ENCODE measurements around the gene MINDY3. TPM values are rescaled to one million over a fixed set of nuclear protein-coding genes. Genes with fewer than 3 reads are reported as not detected.

Gene MINDY3
- total and polyA plus RNA-seq, 2 experiments from 2014 or later, result 14.5 to 20.4 TPM

GRCh38 chr10:15863323-15863722 lies 3.0 kb upstream of the MINDY3 start:
- Histone ChIP-seq H3K4me3 (no peak overlapping the region), H3K4me1 (ENCODE audit: low read depth) (peaks cover 7% of the 10 kb centered on the region), H3K27ac (no peak overlapping the region), H3K9me3 (ENCODE audit: low read depth) (no peaks in the 10 kb centered on the region), H3K36me3 (no peaks in the 10 kb centered on the region), H3K27me3 (peaks cover 67% of the 10 kb centered on the region)
- DNase-seq (ENCODE audit: low read depth in 1 of 2, low spot score in 1 of 2), result no peak
- TF ChIP-seq, protein P1, sequence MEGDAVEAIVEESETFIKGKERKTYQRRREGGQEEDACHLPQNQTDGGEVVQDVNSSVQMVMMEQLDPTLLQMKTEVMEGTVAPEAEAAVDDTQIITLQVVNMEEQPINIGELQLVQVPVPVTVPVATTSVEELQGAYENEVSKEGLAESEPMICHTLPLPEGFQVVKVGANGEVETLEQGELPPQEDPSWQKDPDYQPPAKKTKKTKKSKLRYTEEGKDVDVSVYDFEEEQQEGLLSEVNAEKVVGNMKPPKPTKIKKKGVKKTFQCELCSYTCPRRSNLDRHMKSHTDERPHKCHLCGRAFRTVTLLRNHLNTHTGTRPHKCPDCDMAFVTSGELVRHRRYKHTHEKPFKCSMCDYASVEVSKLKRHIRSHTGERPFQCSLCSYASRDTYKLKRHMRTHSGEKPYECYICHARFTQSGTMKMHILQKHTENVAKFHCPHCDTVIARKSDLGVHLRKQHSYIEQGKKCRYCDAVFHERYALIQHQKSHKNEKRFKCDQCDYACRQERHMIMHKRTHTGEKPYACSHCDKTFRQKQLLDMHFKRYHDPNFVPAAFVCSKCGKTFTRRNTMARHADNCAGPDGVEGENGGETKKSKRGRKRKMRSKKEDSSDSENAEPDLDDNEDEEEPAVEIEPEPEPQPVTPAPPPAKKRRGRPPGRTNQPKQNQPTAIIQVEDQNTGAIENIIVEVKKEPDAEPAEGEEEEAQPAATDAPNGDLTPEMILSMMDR (IDR thresholded peaks at IDR 0.05; ENCODE audit: low read depth, low read length), result no peak

- H3K36me3 ChIP-seq, result no peaks in the 10 kb centered on the region
- peaks cover 42% of the 10 kb centered on the region for H3K27me3 ChIP-seq
- TF ChIP-seq, protein P1 (IDR thresholded peaks at IDR 0.05; ENCODE audit: low read depth, low read length), result no peak
- peaks cover 7% of the 10 kb centered on the region for H3K4me1 ChIP-seq (ENCODE audit: low read depth)
- H3K27ac ChIP-seq, result peak overlapping the region; percentile 29
- H3K9me3 ChIP-seq (ENCODE audit: low read depth), result no peaks in the 10 kb centered on the region
- DNase-seq (ENCODE audit: low read depth in 1 of 2, low spot score in 1 of 2), result no peak
- peak overlapping the region; percentile 65 for H3K4me3 ChIP-seq
Measured at GRCh38 chr10:15860692-15861201, 440 bp upstream of the MINDY3 start.

DNA sequence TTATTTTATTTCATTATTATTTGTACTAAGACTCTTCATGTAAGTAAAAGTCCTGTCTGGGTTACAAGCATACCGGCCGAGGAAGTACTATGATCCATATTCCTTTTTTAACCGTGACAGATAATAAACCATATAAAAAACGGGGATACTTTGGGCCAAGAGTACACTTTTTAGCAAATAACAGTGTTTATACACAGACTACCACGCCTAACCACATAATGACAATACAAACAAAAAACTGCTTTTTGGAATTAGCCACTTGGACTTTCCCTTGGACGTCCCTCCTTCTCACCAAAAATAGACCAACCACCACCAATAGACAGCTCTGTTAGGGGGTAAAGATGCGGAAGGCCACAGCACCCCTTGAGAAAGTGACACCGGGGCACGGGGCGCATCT lies 800 bp downstream of the MINDY3 start:
- Histone ChIP-seq H3K4me3 (peak overlapping the region; percentile 65), H3K36me3 (no peaks in the 10 kb centered on the region), H3K27me3 (peaks cover 29% of the 10 kb centered on the region), H3K9me3 (ENCODE audit: low read depth) (no peaks in the 10 kb centered on the region), H3K27ac (no peak overlapping the region), H3K4me1 (ENCODE audit: low read depth) (peaks cover 7% of the 10 kb centered on the region)
- no peak for DNase-seq (ENCODE audit: low read depth in 1 of 2, low spot score in 1 of 2)
- TF ChIP-seq, protein P1 (IDR thresholded peaks at IDR 0.05; ENCODE audit: low read depth, low read length), result no peak

DNA sequence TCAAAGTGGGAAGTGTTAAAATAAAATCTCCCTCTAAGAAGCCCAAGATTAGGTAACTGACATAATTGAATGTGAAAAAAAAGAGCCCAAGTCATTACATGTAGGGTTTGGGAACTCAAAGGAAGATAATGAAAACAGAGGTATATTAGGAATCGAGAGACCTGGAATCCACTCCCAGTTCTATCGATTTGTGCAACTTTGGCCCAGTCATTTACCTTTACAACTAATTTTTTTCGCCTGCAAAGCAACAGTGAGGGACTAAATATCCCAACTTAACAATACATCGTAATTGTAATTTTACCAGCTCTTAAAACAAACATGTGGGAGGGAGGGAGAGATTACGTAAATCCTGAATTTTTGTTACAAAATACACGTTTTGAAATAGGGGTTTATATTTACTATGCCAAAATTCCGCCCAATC lies 1.4 kb downstream of the MINDY3 start:
- H3K4me3 ChIP-seq, result peak overlapping the region; percentile 65
- H3K4me1 ChIP-seq (ENCODE audit: low read depth), result peaks cover 7% of the 10 kb centered on the region
- H3K27me3 ChIP-seq, result peaks cover 23% of the 10 kb centered on the region
- no peaks in the 10 kb centered on the region for H3K9me3 ChIP-seq (ENCODE audit: low read depth)
- TF ChIP-seq, protein P1 (IDR thresholded peaks at IDR 0.05; ENCODE audit: low read depth, low read length), result no peak
- no peaks in the 10 kb centered on the region for H3K36me3 ChIP-seq
- DNase-seq (ENCODE audit: low read depth in 1 of 2, low spot score in 1 of 2), result no peak
- no peak overlapping the region for H3K27ac ChIP-seq

DNA sequence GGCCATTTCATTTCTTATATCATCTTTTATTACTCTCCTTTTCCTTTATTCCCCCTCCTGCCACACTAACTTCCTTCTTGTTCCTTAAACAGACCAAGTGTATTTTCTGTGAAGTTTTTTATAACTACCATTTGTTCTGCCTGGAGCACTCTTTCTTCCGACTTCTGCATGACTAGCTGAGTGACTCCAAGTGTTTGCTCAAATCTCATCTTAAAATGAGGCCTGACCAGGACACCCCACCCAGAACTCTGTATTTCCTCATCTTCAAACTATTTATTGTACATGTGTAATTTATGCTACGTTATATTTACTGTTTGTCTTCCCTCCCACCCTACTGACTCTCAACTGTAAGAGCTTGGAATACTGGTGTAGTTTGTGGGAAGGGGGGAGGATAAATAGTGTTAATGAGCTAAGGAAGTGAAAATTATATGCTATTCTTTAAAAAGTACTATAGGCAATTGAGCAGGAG lies 3.2 kb downstream of the MINDY3 start:
- Histone ChIP-seq H3K4me3 (no peak overlapping the region), H3K9me3 (ENCODE audit: low read depth) (no peaks in the 10 kb centered on the region), H3K27ac (no peak overlapping the region), H3K27me3 (peaks cover 6% of the 10 kb centered on the region), H3K4me1 (ENCODE audit: low read depth) (peaks cover 7% of the 10 kb centered on the region), H3K36me3 (no peaks in the 10 kb centered on the region)
- TF ChIP-seq, protein P1 (IDR thresholded peaks at IDR 0.05; ENCODE audit: low read depth, low read length), result no peak
- DNase-seq (ENCODE audit: low read depth in 1 of 2, low spot score in 1 of 2), result no peak

Data from cardiac muscle cell (in vitro differentiated cells and primary cell).